Spinal cord (tissue), 4 donors: ENCODE results near the gene SSMEM1. TPM values are rescaled to one million over a fixed set of nuclear protein-coding genes. Genes with fewer than 3 reads are reported as not detected.

ENCODE experiments used
- polyA plus RNA-seq, 2 donors: library from polyadenylated mRNA; unstranded; fragments of 120-200 nt; gene quantifications; one replicate each; pipeline ENCODE4 v1.2.1, GENCODE V29; 2013; ENCODE audit not compliant: insufficient read length in 2 of 2
- total RNA-seq, 2 donors: library from RNA; depleted of rRNA in 1 of 2; stranded (reverse); fragments of 120-200 nt in 1 of 2; fragments of >200 nt in 1 of 2; gene quantifications; one replicate each; pipeline versions ENCODE4 v1.2.3 to v1.2.4, GENCODE V29; 2013 to 2014

Gene SSMEM1
- total and polyA plus RNA-seq, 4 donors, result not detected

Other genes starting within 250 kb of the SSMEM1 start
- gene ZC3HC1, start 156.5 kb upstream of the SSMEM1 start, total RNA-seq, result 10 to 100 TPM; 19.3 to 23.4 TPM
- 10 to 100 TPM; 18.8 to 21.8 TPM for gene ZC3HC1, start 156.5 kb upstream of the SSMEM1 start, polyA plus RNA-seq
- 10 to 100 TPM; 40.8 to 77.3 TPM for gene KLHDC10, start 137.3 kb upstream of the SSMEM1 start, total RNA-seq
- gene KLHDC10, start 137.3 kb upstream of the SSMEM1 start, polyA plus RNA-seq, result 10 to 100 TPM; 43.5 to 46.4 TPM
- gene TMEM209, start 2.5 kb upstream of the SSMEM1 start, total RNA-seq, result 10 to 100 TPM; 16.5 to 17.2 TPM
- gene TMEM209, start 2.5 kb upstream of the SSMEM1 start, polyA plus RNA-seq, result 10 to 100 TPM; 13.7 to 14.9 TPM
- under 1 TPM in 1 of 2 donors, not detected in 1; 0.39 TPM for gene CPA2, start 59.0 kb downstream of the SSMEM1 start, total RNA-seq
- gene CPA2, start 59.0 kb downstream of the SSMEM1 start, polyA plus RNA-seq, result under 1 TPM; 0.21 to 0.35 TPM
- 1 to 10 TPM; 1.5 to 2.1 TPM for gene CPA4, start 85.3 kb downstream of the SSMEM1 start, total RNA-seq
- gene CPA4, start 85.3 kb downstream of the SSMEM1 start, polyA plus RNA-seq, result 1 to 10 TPM in 1 of 2 donors, under 1 TPM in 1; 0.84 to 1.6 TPM
- gene CPA5, start 137.0 kb downstream of the SSMEM1 start, total RNA-seq, result under 1 TPM; 0.20 to 0.39 TPM
- under 1 TPM; 0.24 to 0.27 TPM for gene CPA5, start 137.0 kb downstream of the SSMEM1 start, polyA plus RNA-seq
- under 1 TPM; 0.30 to 0.77 TPM for gene CPA1, start 172.6 kb downstream of the SSMEM1 start, total RNA-seq
- gene CPA1, start 172.6 kb downstream of the SSMEM1 start, polyA plus RNA-seq, result under 1 TPM; 0.27 to 0.49 TPM
- gene CEP41, start 233.2 kb downstream of the SSMEM1 start, total RNA-seq, result 10 to 100 TPM; 12.5 to 17.5 TPM
- gene CEP41, start 233.2 kb downstream of the SSMEM1 start, polyA plus RNA-seq, result 10 to 100 TPM; 21.9 to 27.9 TPM